ENCODE measurements around the gene STC2. TPM values are rescaled to one million over a fixed set of nuclear protein-coding genes. Genes with fewer than 3 reads are reported as not detected.
A peak's percentile ranks its signal among the peaks of the same experiment; 100 is the strongest.

The STC2 gene
- total RNA-seq, 1 donor: 558 TPM

- no peak for DNase-seq (ENCODE audit: insufficient read length, low spot score, missing footprints)
- Histone ChIP-seq H3K4me2 (ENCODE audit: insufficient read depth, low read length) (peak overlapping the region; percentile 93), H3K9me3 (ENCODE audit: low read depth, low read length) (no peaks in the 10 kb centered on the region), H3K79me2 (ENCODE audit: insufficient read depth, low read length) (peaks cover 74% of the 10 kb centered on the region), H4K20me1 (ENCODE audit: insufficient read depth, low read length) (peaks cover 47% of the 10 kb centered on the region), H2AFZ (ENCODE audit: low read length) (no peak overlapping the region), H3K27ac (ENCODE audit: low read depth, low read length) (peak overlapping the region; percentile 97), H3K36me3 (ENCODE audit: insufficient read depth, low read length) (peaks cover 79% of the 10 kb centered on the region), H3K4me3 (ENCODE audit: insufficient read depth, low read length) (peak overlapping the region; percentile 94), H3K4me1 (ENCODE audit: insufficient read depth, low read length) (peaks cover 46% of the 10 kb centered on the region), H3K27me3 (ENCODE audit: insufficient read depth, low read length) (no peaks in the 10 kb centered on the region)
- TF ChIP-seq CTCF (IDR thresholded peaks at IDR 0.05; ENCODE audit: extremely low read depth, low read depth, low read length): no peak
Observed at GRCh38 chr5:173323106-173323798, 5.0 kb downstream of the STC2 start.

- peaks cover 50% of the 10 kb centered on the region for H3K4me1 ChIP-seq (ENCODE audit: insufficient read depth, low read length)
- peaks cover 92% of the 10 kb centered on the region for H3K36me3 ChIP-seq (ENCODE audit: insufficient read depth, low read length)
- peak overlapping the region; percentile 97 for H3K27ac ChIP-seq (ENCODE audit: low read depth, low read length)
- H4K20me1 ChIP-seq (ENCODE audit: insufficient read depth, low read length): peaks cover 44% of the 10 kb centered on the region
- H2AFZ ChIP-seq (ENCODE audit: low read length): no peak overlapping the region
- H3K27me3 ChIP-seq (ENCODE audit: insufficient read depth, low read length): no peaks in the 10 kb centered on the region
- DNase-seq (ENCODE audit: insufficient read length, low spot score, missing footprints): no peak
- no peak overlapping the region for H3K4me3 ChIP-seq (ENCODE audit: insufficient read depth, low read length)
- no peaks in the 10 kb centered on the region for H3K9me3 ChIP-seq (ENCODE audit: low read depth, low read length)
- TF ChIP-seq CTCF (IDR thresholded peaks at IDR 0.05; ENCODE audit: extremely low read depth, low read depth, low read length): no peak
- peaks cover 60% of the 10 kb centered on the region for H3K79me2 ChIP-seq (ENCODE audit: insufficient read depth, low read length)
- H3K4me2 ChIP-seq (ENCODE audit: insufficient read depth, low read length): no peak overlapping the region
Observed at GRCh38 chr5:173321886-173322285, 6.3 kb downstream of the STC2 start.

GRCh38 chr5:173320259-173320658 lies 8.0 kb downstream of the STC2 start:
- Histone ChIP-seq H3K79me2 (ENCODE audit: insufficient read depth, low read length) (peaks cover 44% of the 10 kb centered on the region), H3K27ac (ENCODE audit: low read depth, low read length) (peak overlapping the region; percentile 39), H2AFZ (ENCODE audit: low read length) (no peak overlapping the region), H4K20me1 (ENCODE audit: insufficient read depth, low read length) (peaks cover 35% of the 10 kb centered on the region), H3K36me3 (ENCODE audit: insufficient read depth, low read length) (peaks cover 92% of the 10 kb centered on the region), H3K4me2 (ENCODE audit: insufficient read depth, low read length) (no peak overlapping the region), H3K4me1 (ENCODE audit: insufficient read depth, low read length) (peaks cover 53% of the 10 kb centered on the region), H3K27me3 (ENCODE audit: insufficient read depth, low read length) (no peaks in the 10 kb centered on the region), H3K4me3 (ENCODE audit: insufficient read depth, low read length) (no peak overlapping the region), H3K9me3 (ENCODE audit: low read depth, low read length) (no peaks in the 10 kb centered on the region)
- DNase-seq (ENCODE audit: insufficient read length, low spot score, missing footprints): no peak
- TF ChIP-seq CTCF (IDR thresholded peaks at IDR 0.05; ENCODE audit: extremely low read depth, low read depth, low read length): no peak

DNA sequence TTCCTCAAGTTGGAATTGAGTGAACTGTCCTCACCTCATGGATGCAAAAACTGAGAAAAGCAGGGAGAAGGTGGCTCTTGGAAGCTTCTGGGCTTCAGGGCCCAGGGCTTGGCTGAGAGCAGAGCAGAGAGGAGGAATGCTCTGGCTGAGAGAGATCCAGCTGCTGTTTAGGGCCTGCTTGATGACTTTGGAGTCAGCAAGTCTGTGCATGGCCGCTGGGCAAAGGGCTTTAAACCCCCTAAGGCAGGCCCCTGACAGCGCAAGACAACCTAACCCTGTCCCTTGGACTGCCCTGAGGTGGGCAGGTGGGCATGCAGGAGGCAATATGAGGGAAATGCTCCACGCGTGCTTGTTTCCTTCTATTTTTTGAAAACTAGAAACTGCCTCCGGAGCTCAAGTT lies 8.6 kb downstream of the STC2 start:
- Histone ChIP-seq H3K36me3 (ENCODE audit: insufficient read depth, low read length) (peaks cover 86% of the 10 kb centered on the region), H4K20me1 (ENCODE audit: insufficient read depth, low read length) (peaks cover 29% of the 10 kb centered on the region), H3K4me1 (ENCODE audit: insufficient read depth, low read length) (peaks cover 47% of the 10 kb centered on the region), H3K27me3 (ENCODE audit: insufficient read depth, low read length) (no peaks in the 10 kb centered on the region), H2AFZ (ENCODE audit: low read length) (no peak overlapping the region), H3K79me2 (ENCODE audit: insufficient read depth, low read length) (peaks cover 38% of the 10 kb centered on the region), H3K4me3 (ENCODE audit: insufficient read depth, low read length) (no peak overlapping the region), H3K27ac (ENCODE audit: low read depth, low read length) (peak overlapping the region; percentile 5), H3K9me3 (ENCODE audit: low read depth, low read length) (no peaks in the 10 kb centered on the region), H3K4me2 (ENCODE audit: insufficient read depth, low read length) (no peak overlapping the region)
- TF ChIP-seq CTCF (IDR thresholded peaks at IDR 0.05; ENCODE audit: extremely low read depth, low read depth, low read length): no peak
- no peak for DNase-seq (ENCODE audit: insufficient read length, low spot score, missing footprints)

Data from osteoblast (primary cell).